ENCODE data around the gene LGALS3BP. TPM values are rescaled to one million over a fixed set of nuclear protein-coding genes. Genes with fewer than 3 reads are reported as not detected.

The LGALS3BP gene
- total and polyA plus RNA-seq, 2 of the 8 experiments (the other 6 are each of a cell fraction or from before 2014, with no cell fraction given): 56.1 to 61.6 TPM

DNA sequence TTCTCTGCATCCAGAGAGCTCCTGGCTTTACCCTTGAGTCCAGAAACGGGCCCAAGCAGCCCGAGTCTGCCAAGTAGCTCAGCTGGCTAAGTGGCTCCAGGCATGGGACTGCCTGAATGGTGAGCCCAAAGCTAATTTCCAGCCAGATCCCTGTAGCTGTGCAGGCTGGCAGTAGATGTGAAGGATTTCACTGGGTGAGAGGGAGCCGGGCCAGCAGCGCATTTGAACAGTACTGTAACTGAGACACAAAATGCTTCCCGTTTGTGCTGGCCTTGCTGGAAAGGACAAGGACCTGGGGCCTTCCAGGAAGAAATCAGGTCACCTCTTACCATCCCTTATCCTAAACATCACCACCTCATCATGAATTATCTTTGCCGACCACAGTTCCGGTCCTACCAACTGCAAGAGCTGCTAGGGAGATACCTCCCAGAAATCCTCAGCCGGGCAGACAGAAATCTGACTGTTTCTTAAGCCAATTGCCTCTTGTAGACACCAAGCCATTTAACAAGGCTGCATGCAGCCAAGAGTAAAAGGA lies 58.2 kb downstream of the LGALS3BP start:
- Histone ChIP-seq H3K14ac (ENCODE audit: insufficient read length) (no peak overlapping the region), H3K4me1 (replicated peaks in 1 of 4; ENCODE audit: control insufficient read depth in 3 of 4, insufficient read depth in 4 of 4, low read length in 3 of 4) (peaks cover 4 to 18% (median 10%) of the 10 kb centered on the region in 4 experiments), H3K36me3 (ENCODE audit: control insufficient read depth in 2 of 4, insufficient read depth in 4 of 4, low read length in 3 of 4) (peaks cover 0 to 3% (median 0%) of the 10 kb centered on the region in 4 experiments; a peak in 1 of 8 replicates), H3K56ac (replicated peaks; ENCODE audit: insufficient read length, low read depth, low read length) (no peak overlapping the region), H3K9me3 (ENCODE audit: insufficient read depth in 2 of 2, low read depth in 1 of 2, low read length in 1 of 2) (no peaks in the 10 kb centered on the region), H3K79me1 (ENCODE audit: low read depth, low read length) (peaks cover 10% of the 10 kb centered on the region), H3K4me3 (ENCODE audit: extremely low read depth in 1 of 4, insufficient read depth in 2 of 4, low read depth in 3 of 4, low read length in 4 of 4) (no peak overlapping the region), H4K8ac (ENCODE audit: extremely low read depth, insufficient read depth, low read length) (no peak overlapping the region), H3K4me2 (ENCODE audit: insufficient read depth in 1 of 2, low read depth in 2 of 2, low read length in 2 of 2) (no peak overlapping the region), H2BK15ac (ENCODE audit: low read length) (no peak overlapping the region), H3K27ac (ENCODE audit: low read depth, low read length) (no peak overlapping the region), H2BK120ac (replicated peaks; ENCODE audit: low read depth, low read length) (no peak overlapping the region), H3K27me3 (replicated peaks in 1 of 4; ENCODE audit: control insufficient read depth in 3 of 4, extremely low read depth in 1 of 4, insufficient read depth in 3 of 4, low read length in 3 of 4) (no peaks in the 10 kb centered on the region), H2AFZ (ENCODE audit: low read length) (no peak overlapping the region), H2BK20ac (ENCODE audit: low read length) (no peak overlapping the region), H3K9ac (replicated peaks in 1 of 4; ENCODE audit: extremely low read depth in 1 of 4, low read depth in 3 of 4, low read length in 3 of 4) (no peak overlapping the region), H3K4ac (replicated peaks; ENCODE audit: insufficient read length, low read depth, low read length) (no peak overlapping the region), H4K91ac (replicated peaks; ENCODE audit: insufficient read length, low read length) (no peak overlapping the region), H2BK12ac (ENCODE audit: low read depth, low read length) (no peak overlapping the region), H3K23me2 (ENCODE audit: low read depth, low read length) (peaks cover 11% of the 10 kb centered on the region; the same call in 1 of the 2 replicates), H4K5ac (ENCODE audit: insufficient read length, low read depth, low read length) (no peak overlapping the region), H3K79me2 (ENCODE audit: control insufficient read depth in 1 of 2, insufficient read depth in 2 of 2, low read length in 2 of 2) (peaks cover 0 to 57% of the 10 kb centered on the region in 2 experiments; a peak in 2 of 4 replicates), H3K23ac (ENCODE audit: insufficient read length) (no peak overlapping the region), H4K20me1 (replicated peaks in 1 of 2; ENCODE audit: control insufficient read depth in 1 of 2, insufficient read depth in 2 of 2, low read length in 2 of 2) (peaks cover 5 to 32% of the 10 kb centered on the region in 2 experiments), H2BK5ac (ENCODE audit: low read depth, low read length) (no peak overlapping the region), H2AK5ac (ENCODE audit: low read depth, low read length) (no peak overlapping the region), H3K18ac (ENCODE audit: extremely low read depth, low read length) (no peak overlapping the region)
- TF ChIP-seq POLR2AphosphoS5 (IDR thresholded peaks at IDR 0.05; ENCODE audit: low read depth, low read length) (no peak), BCL11A (IDR thresholded peaks at IDR 0.05; ENCODE audit: low read depth in 2 of 2, low read length in 2 of 2) (no peak), GABPA (IDR thresholded peaks at IDR 0.05; ENCODE audit: borderline replicate concordance, insufficient read depth, low read length) (no peak), MAFK (IDR thresholded peaks at IDR 0.05; ENCODE audit: low read depth, low read length) (no peak), CREB1 (IDR thresholded peaks at IDR 0.05) (no peak), BRCA1 (IDR thresholded peaks at IDR 0.05; ENCODE audit: low read depth, low read length) (no peak), GTF2F1 (IDR thresholded peaks at IDR 0.05; ENCODE audit: borderline replicate concordance, low read depth, low read length) (no peak), JUND (IDR thresholded peaks at IDR 0.05; ENCODE audit: low read length) (no peak), RFX5 (IDR thresholded peaks at IDR 0.05; ENCODE audit: borderline replicate concordance, low read depth, low read length) (no peak), CEBPB (IDR thresholded peaks at IDR 0.05; ENCODE audit: low read depth, low read length) (no peak), RNF2 (IDR thresholded peaks at IDR 0.05; ENCODE audit: borderline replicate concordance, low read depth, low read length, missing control alignments, poor library complexity, severe bottlenecking) (no peak)
- TF ChIP-seq, protein P1, sequence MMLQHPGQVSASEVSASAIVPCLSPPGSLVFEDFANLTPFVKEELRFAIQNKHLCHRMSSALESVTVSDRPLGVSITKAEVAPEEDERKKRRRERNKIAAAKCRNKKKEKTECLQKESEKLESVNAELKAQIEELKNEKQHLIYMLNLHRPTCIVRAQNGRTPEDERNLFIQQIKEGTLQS (IDR thresholded peaks at IDR 0.05; ENCODE audit: insufficient read depth, low read depth, low read length): no peak
- ChIA-PET POLR2A (ENCODE audit: partially characterized antibody) (interaction anchor here (0.7 to 1.1 kb wide), 2 partner anchors 13 to 50 kb away, joined by 3 to 5 read pairs; no protein-coding TSS in a partner anchor), CTCF (ENCODE audit: partially characterized antibody) (interaction anchor here (1.0 to 1.3 kb wide), 5 partner anchors 11 to 55 kb away, joined by 3 to 7 read pairs (median 4); no protein-coding TSS in a partner anchor)
- WGBS, 2 experiments (ENCODE audit: extremely low coverage in 1 of 2, insufficient coverage in 1 of 2, insufficient read length in 1 of 2, insufficient replicate concordance in 2 of 2, low coverage in 1 of 2, low lambda C conversion rate in 2 of 2, missing lambda C conversion rate in 1 of 2): 95% methylated on average over 8 of the region's 8 CpGs; no CpG with 5 or more reads in 1 of the 2 experiments
- FAIRE-seq: no peak
- DNase-seq (ENCODE audit: low read depth in 1 of 2, low spot score in 2 of 2): no peak

All from H1 (cell line).